Mammary epithelial cell (primary cell): ENCODE results near the gene KIF17.

Experiments
- EZH2 ChIP-seq: IDR thresholded peaks from 2 replicates; pipeline ENCODE4 v1.6.1; 2012; ENCODE audit warnings: low read length, inconsistent platforms, borderline replicate concordance
- TF ChIP-seq, protein P1 (sequence below), 2 donors: IDR thresholded peaks in 1 of 2; conservative IDR thresholded peaks in 1 of 2; 2 replicates each; pipeline ENCODE4 v1.5.1; 2011 to 2012; ENCODE audit warnings: inconsistent platforms in 2 of 2, low read length in 2 of 2, mild to moderate bottlenecking in 2 of 2, control low read depth in 1 of 2, low read depth in 1 of 2; ENCODE audit not compliant: insufficient read depth in 1 of 2; ENCODE audit errors: extremely low read depth in 1 of 2

- TF ChIP-seq, protein P1, sequence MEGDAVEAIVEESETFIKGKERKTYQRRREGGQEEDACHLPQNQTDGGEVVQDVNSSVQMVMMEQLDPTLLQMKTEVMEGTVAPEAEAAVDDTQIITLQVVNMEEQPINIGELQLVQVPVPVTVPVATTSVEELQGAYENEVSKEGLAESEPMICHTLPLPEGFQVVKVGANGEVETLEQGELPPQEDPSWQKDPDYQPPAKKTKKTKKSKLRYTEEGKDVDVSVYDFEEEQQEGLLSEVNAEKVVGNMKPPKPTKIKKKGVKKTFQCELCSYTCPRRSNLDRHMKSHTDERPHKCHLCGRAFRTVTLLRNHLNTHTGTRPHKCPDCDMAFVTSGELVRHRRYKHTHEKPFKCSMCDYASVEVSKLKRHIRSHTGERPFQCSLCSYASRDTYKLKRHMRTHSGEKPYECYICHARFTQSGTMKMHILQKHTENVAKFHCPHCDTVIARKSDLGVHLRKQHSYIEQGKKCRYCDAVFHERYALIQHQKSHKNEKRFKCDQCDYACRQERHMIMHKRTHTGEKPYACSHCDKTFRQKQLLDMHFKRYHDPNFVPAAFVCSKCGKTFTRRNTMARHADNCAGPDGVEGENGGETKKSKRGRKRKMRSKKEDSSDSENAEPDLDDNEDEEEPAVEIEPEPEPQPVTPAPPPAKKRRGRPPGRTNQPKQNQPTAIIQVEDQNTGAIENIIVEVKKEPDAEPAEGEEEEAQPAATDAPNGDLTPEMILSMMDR (conservative IDR thresholded peaks at IDR 0.05 in 1 of 2, IDR thresholded peaks at IDR 0.05 in 1 of 2; ENCODE audit: extremely low read depth in 1 of 2, insufficient read depth in 1 of 2, low read depth in 1 of 2, low read length in 2 of 2) = no peak
- no peak for TF ChIP-seq EZH2
Measured at GRCh38 chr1:20648946-20649345, 68.9 kb downstream of the KIF17 start.
